HEK293 (cell line): ENCODE results near the gene AHRR.

Source experiments
- CTCF ChIA-PET: fragments of 350-600 bp; formaldehyde crosslinking; extraction: SDS; loops from one replicate; lab custom pipeline; 2021; ENCODE audit warnings: antibody characterized with exemption; lab: Yijun Ruan, JAX
- POLR2A ChIA-PET: fragments of 300-600 bp; formaldehyde crosslinking; extraction: SDS; loops from one replicate; lab custom pipeline; 2020; ENCODE audit warnings: antibody characterized with exemption, inconsistent platforms; lab: Yijun Ruan, JAX
- H3K27ac ChIP-seq: fragments of 200-500 bp; sonication (Bioruptor generic); 2 replicates; pipeline ENCODE4 v1.5.1; 2014; ENCODE audit warnings: low read depth, low read length, control low read depth, inconsistent platforms; ENCODE audit errors: extremely low read depth
- H3K36me3 ChIP-seq, 2 experiments: fragments of 200-500 bp in 1 of 2; sonication (Bioruptor generic) in 1 of 2; 1 replicate in 1 of 2; 2 replicates in 1 of 2; pipeline ENCODE4 v1.5.1; 2014 to 2017; ENCODE audit warnings: inconsistent platforms in 2 of 2, low read length in 2 of 2; ENCODE audit not compliant: control insufficient read depth in 2 of 2, insufficient read depth in 1 of 2
- H3K4me1 ChIP-seq: fragments of 200-500 bp; sonication (Bioruptor generic); 2 replicates; pipeline ENCODE4 v1.5.1; 2014; ENCODE audit warnings: mild to moderate bottlenecking, low read length, inconsistent platforms; ENCODE audit not compliant: control insufficient read depth, insufficient read depth
- H3K4me3 ChIP-seq: 2 replicates; pipeline ENCODE4 v1.5.1; 2011; ENCODE audit warnings: low read depth, mild to moderate bottlenecking, control low read depth, low read length, moderate library complexity
- H3K9me3 ChIP-seq: fragments of 200-500 bp; sonication (Bioruptor generic); 2 replicates; pipeline ENCODE4 v1.5.1; 2014; ENCODE audit warnings: low read depth, low read length, inconsistent platforms; ENCODE audit not compliant: control insufficient read depth, insufficient read depth
- KLF7 ChIP-seq: fragments of 450-650 bp; formaldehyde crosslinking; IDR thresholded peaks from 2 replicates; pipeline ENCODE4 v1.5.1; 2016; ENCODE audit warnings: missing biosample characterization, missing genetic modification characterization, borderline replicate concordance
- OSR2 ChIP-seq: fragments of 450-650 bp; formaldehyde crosslinking; IDR thresholded peaks from 2 replicates; pipeline ENCODE4 v1.5.1; 2016; ENCODE audit warnings: missing biosample characterization, missing genetic modification characterization
- PRDM10 ChIP-seq: fragments of 450-650 bp; formaldehyde crosslinking; IDR thresholded peaks from 2 replicates; pipeline ENCODE4 v1.5.1; 2016; ENCODE audit warnings: missing biosample characterization, missing genetic modification characterization
- PRDM6 ChIP-seq: fragments of 450-650 bp; formaldehyde crosslinking; IDR thresholded peaks from 2 replicates; pipeline ENCODE4 v1.5.1; 2017; ENCODE audit warnings: missing biosample characterization, missing genetic modification characterization
- SP2 ChIP-seq: fragments of 450-650 bp; formaldehyde crosslinking; IDR thresholded peaks from 2 replicates; pipeline ENCODE4 v1.5.1; 2016; ENCODE audit warnings: missing biosample characterization, missing genetic modification characterization
- SP7 ChIP-seq: fragments of 450-650 bp; formaldehyde crosslinking; IDR thresholded peaks from 2 replicates; pipeline ENCODE4 v1.5.1; 2016; ENCODE audit warnings: missing biosample characterization, missing genetic modification characterization
- TSHZ1 ChIP-seq: fragments of 450-650 bp; formaldehyde crosslinking; IDR thresholded peaks from 2 replicates; pipeline ENCODE4 v1.5.1; 2016; ENCODE audit warnings: missing biosample characterization, missing genetic modification characterization, borderline replicate concordance
- YY2 ChIP-seq: fragments of 450-650 bp; formaldehyde crosslinking; IDR thresholded peaks from 2 replicates; pipeline ENCODE4 v1.5.1; 2016; ENCODE audit warnings: missing biosample characterization, missing genetic modification characterization
- ZNF221 ChIP-seq: fragments of 450-650 bp; formaldehyde crosslinking; IDR thresholded peaks from 2 replicates; pipeline ENCODE4 v1.5.1; 2017; ENCODE audit warnings: missing biosample characterization, missing genetic modification characterization, borderline replicate concordance
- ZNF311 ChIP-seq: fragments of 450-650 bp; formaldehyde crosslinking; IDR thresholded peaks from 2 replicates; pipeline ENCODE4 v1.5.1; 2017; ENCODE audit warnings: missing biosample characterization, missing genetic modification characterization, borderline replicate concordance
- ZNF521 ChIP-seq: fragments of 450-650 bp; formaldehyde crosslinking; IDR thresholded peaks from 2 replicates; pipeline ENCODE4 v1.5.1; 2017; ENCODE audit warnings: missing biosample characterization, mild to moderate bottlenecking, missing genetic modification characterization
- ZNF529 ChIP-seq: fragments of 450-650 bp; formaldehyde crosslinking; IDR thresholded peaks from 2 replicates; pipeline ENCODE4 v1.5.1; 2017; ENCODE audit warnings: missing genetic modification characterization, missing biosample characterization; ENCODE audit not compliant: insufficient replicate concordance
- ZNF600 ChIP-seq: fragments of 450-650 bp; formaldehyde crosslinking; IDR thresholded peaks from 2 replicates; pipeline ENCODE4 v1.5.1; 2016; ENCODE audit warnings: missing biosample characterization, missing genetic modification characterization
- ZNF654 ChIP-seq: fragments of 450-650 bp; formaldehyde crosslinking; IDR thresholded peaks from 2 replicates; pipeline ENCODE4 v1.5.1; 2016; ENCODE audit warnings: low read depth, missing biosample characterization, missing genetic modification characterization

The AHRR gene

GRCh38 chr5:447501-447900 is 126.0 kb downstream of the AHRR start (continued):
- TF ChIP-seq YY2 (tag by site-specific recombination) (no peak), OSR2 (tag by site-specific recombination) (no peak), ZNF600 (tag by site-specific recombination) (no peak), ZNF654 (tag by site-specific recombination) (no peak), KLF7 (tag by site-specific recombination) (no peak), ZNF311 (tag by site-specific recombination) (no peak)

- CTCF ChIA-PET, result interaction anchor here (1.2 to 1.9 kb wide), 3 partner anchors 12 to 131 kb away, joined by 3 to 10 read pairs (median 4); partner anchors contain the start of gene AHRR
- Histone ChIP-seq H3K4me1 (peaks cover 4% of the 10 kb centered on the region), H3K9me3 (no peaks in the 10 kb centered on the region), H3K36me3 (peaks cover 21 to 74% of the 10 kb centered on the region in 2 experiments), H3K27ac (no peak overlapping the region), H3K4me3 (no peak overlapping the region)
- POLR2A ChIA-PET, result no interaction called here
- TF ChIP-seq ZNF221 (tag by site-specific recombination), result no peak
- TF ChIP-seq TSHZ1 (tag by site-specific recombination), result no peak
- TF ChIP-seq PRDM6 (tag by site-specific recombination), result no peak
- TF ChIP-seq ZNF521 (tag by site-specific recombination), result no peak
- no peak for TF ChIP-seq SP2
- no peak for TF ChIP-seq PRDM10 (tag by site-specific recombination)
- TF ChIP-seq ZNF529 (tag by site-specific recombination), result no peak
- no peak for TF ChIP-seq SP7 (tag by site-specific recombination)
Measured at GRCh38 chr5:448061-448765, 126.7 kb downstream of the AHRR start.
